ENCODE measurements around the gene ITGA11.

ITGA11 gene

DNA sequence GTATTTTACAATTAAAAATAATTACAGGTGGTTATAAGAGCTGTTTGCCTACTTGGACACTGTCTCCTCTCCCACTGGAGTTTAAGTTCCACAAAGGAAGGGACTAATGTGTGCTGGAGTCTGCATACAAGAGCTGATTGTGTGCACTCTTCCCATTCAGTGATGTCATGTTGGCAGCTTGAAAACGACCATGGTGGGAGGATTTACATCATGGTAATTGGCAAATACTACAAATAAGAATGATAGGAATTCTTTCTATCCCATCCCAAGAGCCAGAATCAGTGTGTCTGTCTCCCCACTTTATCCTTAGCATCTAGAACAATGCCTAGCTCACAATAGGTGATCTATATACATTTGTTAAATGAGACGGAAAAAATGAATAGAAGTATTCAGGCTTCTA lies 14.1 kb downstream of the ITGA11 start:
- Histone ChIP-seq H3K4me3 (replicated peaks; ENCODE audit: insufficient read depth, low read length) (no peak overlapping the region), H3K27ac (replicated peaks) (no peak overlapping the region), H3K27me3 (ENCODE audit: insufficient read depth, poor library complexity, severe bottlenecking) (no peaks in the 10 kb centered on the region)
- no peak for DNase-seq (ENCODE audit: low read depth in 1 of 2, low spot score in 1 of 2)
- TF ChIP-seq GABPA (IDR thresholded peaks at IDR 0.05; ENCODE audit: low read depth) (no peak), POLR2AphosphoS5 (IDR thresholded peaks at IDR 0.05; ENCODE audit: low read depth) (no peak)

DNA sequence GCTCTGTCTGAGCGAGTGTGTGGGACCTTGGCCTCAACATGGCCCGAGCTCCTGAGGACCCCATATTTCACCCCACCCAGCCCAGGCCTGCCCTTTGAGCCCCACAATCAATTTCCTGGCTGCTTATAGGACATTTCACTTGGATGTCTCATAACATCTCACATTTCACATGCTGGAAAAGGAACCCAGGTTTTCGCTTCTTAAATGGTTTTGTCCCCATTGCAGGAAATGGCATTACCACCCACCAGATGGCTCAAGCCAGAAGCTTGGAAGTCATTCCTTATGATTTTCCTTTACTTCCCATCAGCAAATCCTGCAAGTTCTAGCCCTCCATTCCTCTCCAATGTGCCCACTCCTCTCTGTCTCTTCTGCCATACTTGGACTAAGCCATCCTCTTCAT lies 14.9 kb downstream of the ITGA11 start:
- Histone ChIP-seq H3K27me3 (ENCODE audit: insufficient read depth, poor library complexity, severe bottlenecking) (no peaks in the 10 kb centered on the region), H3K27ac (replicated peaks) (no peak overlapping the region), H3K4me3 (replicated peaks; ENCODE audit: insufficient read depth, low read length) (no peak overlapping the region)
- TF ChIP-seq, protein P1, sequence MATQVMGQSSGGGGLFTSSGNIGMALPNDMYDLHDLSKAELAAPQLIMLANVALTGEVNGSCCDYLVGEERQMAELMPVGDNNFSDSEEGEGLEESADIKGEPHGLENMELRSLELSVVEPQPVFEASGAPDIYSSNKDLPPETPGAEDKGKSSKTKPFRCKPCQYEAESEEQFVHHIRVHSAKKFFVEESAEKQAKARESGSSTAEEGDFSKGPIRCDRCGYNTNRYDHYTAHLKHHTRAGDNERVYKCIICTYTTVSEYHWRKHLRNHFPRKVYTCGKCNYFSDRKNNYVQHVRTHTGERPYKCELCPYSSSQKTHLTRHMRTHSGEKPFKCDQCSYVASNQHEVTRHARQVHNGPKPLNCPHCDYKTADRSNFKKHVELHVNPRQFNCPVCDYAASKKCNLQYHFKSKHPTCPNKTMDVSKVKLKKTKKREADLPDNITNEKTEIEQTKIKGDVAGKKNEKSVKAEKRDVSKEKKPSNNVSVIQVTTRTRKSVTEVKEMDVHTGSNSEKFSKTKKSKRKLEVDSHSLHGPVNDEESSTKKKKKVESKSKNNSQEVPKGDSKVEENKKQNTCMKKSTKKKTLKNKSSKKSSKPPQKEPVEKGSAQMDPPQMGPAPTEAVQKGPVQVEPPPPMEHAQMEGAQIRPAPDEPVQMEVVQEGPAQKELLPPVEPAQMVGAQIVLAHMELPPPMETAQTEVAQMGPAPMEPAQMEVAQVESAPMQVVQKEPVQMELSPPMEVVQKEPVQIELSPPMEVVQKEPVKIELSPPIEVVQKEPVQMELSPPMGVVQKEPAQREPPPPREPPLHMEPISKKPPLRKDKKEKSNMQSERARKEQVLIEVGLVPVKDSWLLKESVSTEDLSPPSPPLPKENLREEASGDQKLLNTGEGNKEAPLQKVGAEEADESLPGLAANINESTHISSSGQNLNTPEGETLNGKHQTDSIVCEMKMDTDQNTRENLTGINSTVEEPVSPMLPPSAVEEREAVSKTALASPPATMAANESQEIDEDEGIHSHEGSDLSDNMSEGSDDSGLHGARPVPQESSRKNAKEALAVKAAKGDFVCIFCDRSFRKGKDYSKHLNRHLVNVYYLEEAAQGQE (IDR thresholded peaks at IDR 0.05; ENCODE audit: insufficient replicate concordance, low read depth) = no peak
- TF ChIP-seq GABPA (IDR thresholded peaks at IDR 0.05; ENCODE audit: low read depth) = no peak
- no peak for TF ChIP-seq SPI1 (IDR thresholded peaks at IDR 0.05; ENCODE audit: borderline replicate concordance, low read depth)
- TF ChIP-seq POLR2AphosphoS5 (IDR thresholded peaks at IDR 0.05; ENCODE audit: low read depth) = no peak
- TF ChIP-seq, protein P2, sequence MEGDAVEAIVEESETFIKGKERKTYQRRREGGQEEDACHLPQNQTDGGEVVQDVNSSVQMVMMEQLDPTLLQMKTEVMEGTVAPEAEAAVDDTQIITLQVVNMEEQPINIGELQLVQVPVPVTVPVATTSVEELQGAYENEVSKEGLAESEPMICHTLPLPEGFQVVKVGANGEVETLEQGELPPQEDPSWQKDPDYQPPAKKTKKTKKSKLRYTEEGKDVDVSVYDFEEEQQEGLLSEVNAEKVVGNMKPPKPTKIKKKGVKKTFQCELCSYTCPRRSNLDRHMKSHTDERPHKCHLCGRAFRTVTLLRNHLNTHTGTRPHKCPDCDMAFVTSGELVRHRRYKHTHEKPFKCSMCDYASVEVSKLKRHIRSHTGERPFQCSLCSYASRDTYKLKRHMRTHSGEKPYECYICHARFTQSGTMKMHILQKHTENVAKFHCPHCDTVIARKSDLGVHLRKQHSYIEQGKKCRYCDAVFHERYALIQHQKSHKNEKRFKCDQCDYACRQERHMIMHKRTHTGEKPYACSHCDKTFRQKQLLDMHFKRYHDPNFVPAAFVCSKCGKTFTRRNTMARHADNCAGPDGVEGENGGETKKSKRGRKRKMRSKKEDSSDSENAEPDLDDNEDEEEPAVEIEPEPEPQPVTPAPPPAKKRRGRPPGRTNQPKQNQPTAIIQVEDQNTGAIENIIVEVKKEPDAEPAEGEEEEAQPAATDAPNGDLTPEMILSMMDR (IDR thresholded peaks at IDR 0.05; ENCODE audit: insufficient read depth, low read length) = no peak
- DNase-seq (ENCODE audit: low read depth in 1 of 2, low spot score in 1 of 2) = no peak

DNA sequence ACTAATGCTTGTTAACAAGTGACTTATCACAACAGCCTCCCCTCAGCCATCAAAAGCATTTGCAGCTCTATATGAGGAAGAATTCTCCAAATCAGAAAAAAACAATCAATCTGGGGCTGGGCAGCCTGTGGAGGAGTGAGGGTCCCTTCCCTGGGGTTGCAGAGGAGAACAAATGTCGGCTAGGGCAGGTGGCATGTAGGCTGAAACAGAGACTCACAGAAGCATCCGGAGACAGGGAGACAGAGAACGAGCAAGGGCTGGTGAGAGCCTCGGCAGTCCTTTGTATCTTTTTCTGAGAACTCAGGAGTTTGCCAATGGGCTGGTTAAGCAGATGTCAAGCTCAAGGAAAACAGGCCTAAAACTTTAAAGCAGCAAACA lies 15.8 kb downstream of the ITGA11 start:
- no peak for DNase-seq (ENCODE audit: low read depth in 1 of 2, low spot score in 1 of 2)
- Histone ChIP-seq H3K4me3 (replicated peaks; ENCODE audit: insufficient read depth, low read length) (no peak overlapping the region), H3K27ac (replicated peaks) (no peak overlapping the region), H3K27me3 (ENCODE audit: insufficient read depth, poor library complexity, severe bottlenecking) (no peaks in the 10 kb centered on the region)
- TF ChIP-seq, protein P2 (IDR thresholded peaks at IDR 0.05; ENCODE audit: insufficient read depth, low read length) = no peak
- no peak for TF ChIP-seq GABPA (IDR thresholded peaks at IDR 0.05; ENCODE audit: low read depth)
- TF ChIP-seq, protein P1 (IDR thresholded peaks at IDR 0.05; ENCODE audit: insufficient replicate concordance, low read depth) = no peak
- no peak for TF ChIP-seq SPI1 (IDR thresholded peaks at IDR 0.05; ENCODE audit: borderline replicate concordance, low read depth)
- TF ChIP-seq POLR2AphosphoS5 (IDR thresholded peaks at IDR 0.05; ENCODE audit: low read depth) = no peak

DNA sequence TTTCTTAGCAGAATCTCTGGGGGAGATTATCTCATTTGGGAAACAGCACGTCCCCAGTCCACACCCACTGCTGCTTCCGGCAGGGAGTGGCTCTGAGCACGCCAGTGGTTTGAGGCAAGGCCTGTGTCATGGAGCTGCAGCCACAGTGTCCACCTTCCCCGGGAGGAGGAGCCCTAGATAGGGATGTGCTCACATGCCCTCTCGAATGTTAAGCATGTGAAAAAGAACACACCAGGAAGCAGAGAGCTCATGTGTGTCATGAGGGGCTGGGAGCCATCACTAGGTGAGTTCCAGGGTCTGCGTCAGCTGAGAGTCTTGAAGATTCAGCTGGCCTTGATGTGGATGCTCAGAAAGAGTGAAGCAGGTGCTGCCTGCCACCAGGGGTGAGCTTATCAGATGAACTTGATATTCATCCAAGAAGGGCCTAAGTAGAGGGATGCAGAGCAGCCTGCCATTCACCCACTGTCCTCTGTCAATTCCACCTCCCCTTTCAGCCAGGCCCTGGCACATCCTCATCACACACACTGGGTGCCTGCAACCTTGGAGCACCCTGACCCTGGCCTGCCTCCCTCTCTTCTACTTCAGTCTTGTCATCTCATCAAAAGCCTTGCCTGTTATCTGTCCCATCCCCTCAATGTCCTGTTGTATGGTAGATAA lies 16.3 kb downstream of the ITGA11 start:
- TF ChIP-seq GABPA (IDR thresholded peaks at IDR 0.05; ENCODE audit: low read depth) = no peak
- no peak for TF ChIP-seq SPI1 (IDR thresholded peaks at IDR 0.05; ENCODE audit: borderline replicate concordance, low read depth)
- TF ChIP-seq, protein P2 (IDR thresholded peaks at IDR 0.05; ENCODE audit: insufficient read depth, low read length) = no peak
- TF ChIP-seq, protein P1 (IDR thresholded peaks at IDR 0.05; ENCODE audit: insufficient replicate concordance, low read depth) = no peak
- TF ChIP-seq POLR2AphosphoS5 (IDR thresholded peaks at IDR 0.05; ENCODE audit: low read depth) = no peak
- no peak overlapping the region for H3K27ac ChIP-seq (replicated peaks)
- no peaks in the 10 kb centered on the region for H3K27me3 ChIP-seq (ENCODE audit: insufficient read depth, poor library complexity, severe bottlenecking)
- H3K4me3 ChIP-seq (replicated peaks; ENCODE audit: insufficient read depth, low read length) = no peak overlapping the region
- no peak for DNase-seq (ENCODE audit: low read depth in 1 of 2, low spot score in 1 of 2)

All from HL-60 (cell line).